ENCODE results near the gene KHDRBS1.

GRCh38 chr1:31987135-31987619 is 26.5 kb upstream of the KHDRBS1 start:
- TF ChIP-seq TAF1 (conservative IDR thresholded peaks at IDR 0.05), result no peak
- no peak for TF ChIP-seq JUND (IDR thresholded peaks at IDR 0.05)
- no peak for TF ChIP-seq REST (IDR thresholded peaks at IDR 0.05)
- no peak for TF ChIP-seq YY1 (IDR thresholded peaks at IDR 0.05)
- no peak for TF ChIP-seq CTCF (IDR thresholded peaks at IDR 0.05; ENCODE audit: low read depth, low read length, missing input control)
- no peak for TF ChIP-seq MAX (IDR thresholded peaks at IDR 0.05)

All from liver (tissue), 3 donors.